ENCODE measurements around the gene FAM20B. TPM values are rescaled to one million over a fixed set of nuclear protein-coding genes. Genes with fewer than 3 reads are reported as not detected.
"Not testable (repeated sequence)": the region's sequence is repeated elsewhere in the genome, so short reads cannot be mapped to it uniquely, and the experiment has no call there.

The FAM20B gene
- total and polyA plus RNA-seq, 2 of the 13 experiments (the other 11 are each of a cell fraction or from before 2014, with no cell fraction given): 13.8 to 26.9 TPM

DNA sequence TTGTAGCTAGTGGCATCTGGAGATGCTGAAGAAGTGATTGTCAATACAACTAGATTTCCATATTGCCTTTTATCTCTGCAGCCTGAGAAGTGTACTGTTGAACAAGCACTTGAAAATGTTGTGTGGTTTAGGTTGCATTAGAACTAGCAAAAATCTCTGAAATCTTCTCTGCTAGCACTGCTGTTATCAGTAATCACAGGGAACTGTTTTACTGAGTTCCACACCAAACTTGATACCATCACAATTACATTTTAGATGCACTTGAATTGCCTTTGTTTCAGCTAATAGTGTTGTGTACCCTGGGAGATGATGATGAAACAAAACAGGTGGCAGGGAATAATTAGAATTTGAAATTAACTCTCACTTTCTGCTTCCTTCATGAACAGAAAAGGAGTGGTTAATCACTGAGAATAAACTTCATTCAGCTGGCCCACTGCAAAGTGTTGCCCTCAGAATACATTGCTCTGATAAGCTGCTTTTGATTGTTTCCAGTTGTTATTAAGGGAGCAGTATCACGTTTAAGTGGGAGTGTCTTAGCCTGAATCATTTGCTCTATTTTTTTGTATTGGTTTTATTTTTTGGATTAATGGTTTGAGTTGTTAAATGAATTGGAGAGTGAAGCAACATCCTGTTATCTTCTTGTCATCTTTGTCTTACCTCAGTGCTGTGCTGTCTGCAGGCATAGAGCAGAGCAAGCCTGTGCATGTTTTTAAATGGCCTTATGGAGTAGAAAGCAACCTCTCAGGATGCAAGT is 13.0 kb downstream of the FAM20B start:
- ATAC-seq: peak; percentile 55
- peak; percentile 32 for FAIRE-seq
- Histone ChIP-seq H3K4me2 (ENCODE audit: low read depth, low read length) (peak overlapping the region; percentile 26; the same call in 1 of the 2 replicates), H3K4me3 (replicated peaks in 1 of 3; ENCODE audit: insufficient read depth in 1 of 3, low read depth in 2 of 3, low read length in 3 of 3) (no peak overlapping the region), H3K9ac (ENCODE audit: insufficient read depth, low read depth, low read length) (no peak overlapping the region), H3K27me3 (ENCODE audit: control insufficient read depth in 1 of 2, insufficient read depth in 2 of 2, low read length in 2 of 2) (no peaks in the 10 kb centered on the region), H3K36me3 (replicated peaks in 1 of 2; ENCODE audit: control insufficient read depth in 1 of 2, insufficient read depth in 2 of 2, low read length in 2 of 2) (no peaks in the 10 kb centered on the region), H2AFZ (ENCODE audit: low read length) (no peak overlapping the region), H3K27ac (ENCODE audit: extremely low read length, insufficient read depth, low read length) (peak overlapping the region; percentile 43), H3K9me3 (ENCODE audit: low read length) (no peaks in the 10 kb centered on the region), H3K79me2 (ENCODE audit: insufficient read depth, low read length) (peaks cover 53% of the 10 kb centered on the region), H3K4me1 (ENCODE audit: insufficient read depth, low read length) (peaks cover 48% of the 10 kb centered on the region), H4K20me1 (ENCODE audit: insufficient read depth, low read length) (no peaks in the 10 kb centered on the region)
- BruUV-seq (replicated peaks): no TSS peak
- ChIA-PET POLR2A (no interaction called here), CTCF (ENCODE audit: low intra/inter-chr PET ratio, low total read pairs) (no interaction called here)
- no peak for DNase-seq (ENCODE audit: low spot score)
- WGBS (ENCODE audit: low lambda C conversion rate): 62% methylated on average over 1 of the region's 1 CpG
- intact Hi-C loops (cut with micrococcal nuclease; ENCODE audit: unreplicated experiment): no loop called here
- no peak for TF ChIP-seq SNAPC2 (CRISPR knock-in tag; IDR thresholded peaks at IDR 0.05)
- in situ Hi-C loops (cut with HindIII; ENCODE audit: extremely low pct_ligation_motif_present, low pct_unique_long_range_greater_than_20kb): no loop called here

DNA sequence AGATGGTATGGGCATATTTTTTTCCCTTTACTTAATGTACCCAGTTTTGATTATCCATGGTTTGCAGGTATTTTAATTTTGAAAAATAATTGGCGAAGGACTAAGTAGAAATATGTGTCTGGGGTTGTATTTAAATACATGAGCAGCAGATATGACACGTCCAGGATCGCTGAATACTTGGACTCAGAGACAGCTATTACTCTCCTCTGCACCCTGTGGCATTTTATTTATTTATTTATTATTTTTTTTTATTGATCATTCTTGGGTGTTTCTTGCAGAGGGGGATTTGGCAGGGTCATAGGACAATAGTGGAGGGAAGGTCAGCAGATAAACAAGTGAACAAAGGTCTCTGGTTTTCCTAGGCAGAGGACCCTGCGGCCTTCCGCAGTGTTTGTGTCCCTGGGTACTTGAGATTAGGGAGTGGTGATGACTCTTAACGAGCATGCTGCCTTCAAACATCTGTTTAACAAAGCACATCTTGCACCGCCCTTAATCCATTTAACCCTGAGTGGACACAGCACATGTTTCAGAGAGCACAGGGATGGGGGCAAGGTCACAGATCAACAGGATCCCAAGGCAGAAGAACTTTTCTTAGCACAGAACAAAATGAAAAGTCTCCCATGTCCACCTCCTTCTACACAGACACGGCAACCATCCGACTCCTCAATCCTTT is 13.9 kb downstream of the FAM20B start:
- FAIRE-seq; H3K36me3 ChIP-seq (replicated peaks in 1 of 2; ENCODE audit: control insufficient read depth in 1 of 2, insufficient read depth in 2 of 2, low read length in 2 of 2); H3K9me3 ChIP-seq (ENCODE audit: low read length); CTCF ChIA-PET (ENCODE audit: low intra/inter-chr PET ratio, low total read pairs); H3K4me2 ChIP-seq (ENCODE audit: low read depth, low read length); H3K9ac ChIP-seq (ENCODE audit: insufficient read depth, low read depth, low read length); H3K27me3 ChIP-seq (ENCODE audit: control insufficient read depth in 1 of 2, insufficient read depth in 2 of 2, low read length in 2 of 2); H3K4me3 ChIP-seq (replicated peaks in 1 of 3; ENCODE audit: insufficient read depth in 1 of 3, low read depth in 2 of 3, low read length in 3 of 3); in situ Hi-C loops (cut with HindIII; ENCODE audit: extremely low pct_ligation_motif_present, low pct_unique_long_range_greater_than_20kb); H4K20me1 ChIP-seq (ENCODE audit: insufficient read depth, low read length); BruUV-seq (replicated peaks); H2AFZ ChIP-seq (ENCODE audit: low read length); DNase-seq (ENCODE audit: low spot score); intact Hi-C loops (cut with micrococcal nuclease; ENCODE audit: unreplicated experiment); POLR2A ChIA-PET; TF ChIP-seq SOX13 (IDR thresholded peaks at IDR 0.05); FOXP1 (IDR thresholded peaks at IDR 0.05); SOX6 (IDR thresholded peaks at IDR 0.05); NR2F6 (CRISPR knock-in tag; IDR thresholded peaks at IDR 0.05): not testable (repeated sequence)
- peak overlapping the region; percentile 43 for H3K27ac ChIP-seq (ENCODE audit: extremely low read length, insufficient read depth, low read length)
- ATAC-seq: peak; percentile 72
- H3K4me1 ChIP-seq (ENCODE audit: insufficient read depth, low read length): peaks cover 45% of the 10 kb centered on the region
- TF ChIP-seq SOX13 (CRISPR knock-in tag; conservative IDR thresholded peaks at IDR 0.05 in 1 of 2, IDR thresholded peaks at IDR 0.05 in 1 of 2) (peak in 1 of 2 experiments; percentile 28; a peak in 1 of 4 replicates), SOX5 (CRISPR knock-in tag; IDR thresholded peaks at IDR 0.05; ENCODE audit: borderline replicate concordance) (0 out of 2 replicates have a peak, but pooled peaks have one; percentile 12), GATAD2A (CRISPR knock-in tag; IDR thresholded peaks at IDR 0.05) (0 out of 2 replicates have a peak, but pooled peaks have one; percentile 31), ZNF652 (CRISPR knock-in tag; IDR thresholded peaks at IDR 0.05; ENCODE audit: borderline replicate concordance, low read depth) (peak; percentile 65; the same call in 1 of the 2 replicates), FOXP1 (CRISPR knock-in tag; IDR thresholded peaks at IDR 0.05) (peak; percentile 9; the same call in 1 of the 2 replicates), BCL6 (CRISPR knock-in tag; IDR thresholded peaks at IDR 0.05) (0 out of 2 replicates have a peak, but pooled peaks have one; percentile 25), KAT7 (CRISPR knock-in tag; IDR thresholded peaks at IDR 0.05; ENCODE audit: borderline replicate concordance) (0 out of 2 replicates have a peak, but pooled peaks have one; percentile 32), SOX6 (CRISPR knock-in tag; IDR thresholded peaks at IDR 0.05) (peak; percentile 33), NR2F6 (IDR thresholded peaks at IDR 0.05) (0 out of 2 replicates have a peak, but pooled peaks have one; percentile 10)
- TF ChIP-seq, protein P1, sequence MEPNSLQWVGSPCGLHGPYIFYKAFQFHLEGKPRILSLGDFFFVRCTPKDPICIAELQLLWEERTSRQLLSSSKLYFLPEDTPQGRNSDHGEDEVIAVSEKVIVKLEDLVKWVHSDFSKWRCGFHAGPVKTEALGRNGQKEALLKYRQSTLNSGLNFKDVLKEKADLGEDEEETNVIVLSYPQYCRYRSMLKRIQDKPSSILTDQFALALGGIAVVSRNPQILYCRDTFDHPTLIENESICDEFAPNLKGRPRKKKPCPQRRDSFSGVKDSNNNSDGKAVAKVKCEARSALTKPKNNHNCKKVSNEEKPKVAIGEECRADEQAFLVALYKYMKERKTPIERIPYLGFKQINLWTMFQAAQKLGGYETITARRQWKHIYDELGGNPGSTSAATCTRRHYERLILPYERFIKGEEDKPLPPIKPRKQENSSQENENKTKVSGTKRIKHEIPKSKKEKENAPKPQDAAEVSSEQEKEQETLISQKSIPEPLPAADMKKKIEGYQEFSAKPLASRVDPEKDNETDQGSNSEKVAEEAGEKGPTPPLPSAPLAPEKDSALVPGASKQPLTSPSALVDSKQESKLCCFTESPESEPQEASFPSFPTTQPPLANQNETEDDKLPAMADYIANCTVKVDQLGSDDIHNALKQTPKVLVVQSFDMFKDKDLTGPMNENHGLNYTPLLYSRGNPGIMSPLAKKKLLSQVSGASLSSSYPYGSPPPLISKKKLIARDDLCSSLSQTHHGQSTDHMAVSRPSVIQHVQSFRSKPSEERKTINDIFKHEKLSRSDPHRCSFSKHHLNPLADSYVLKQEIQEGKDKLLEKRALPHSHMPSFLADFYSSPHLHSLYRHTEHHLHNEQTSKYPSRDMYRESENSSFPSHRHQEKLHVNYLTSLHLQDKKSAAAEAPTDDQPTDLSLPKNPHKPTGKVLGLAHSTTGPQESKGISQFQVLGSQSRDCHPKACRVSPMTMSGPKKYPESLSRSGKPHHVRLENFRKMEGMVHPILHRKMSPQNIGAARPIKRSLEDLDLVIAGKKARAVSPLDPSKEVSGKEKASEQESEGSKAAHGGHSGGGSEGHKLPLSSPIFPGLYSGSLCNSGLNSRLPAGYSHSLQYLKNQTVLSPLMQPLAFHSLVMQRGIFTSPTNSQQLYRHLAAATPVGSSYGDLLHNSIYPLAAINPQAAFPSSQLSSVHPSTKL (CRISPR knock-in tag; IDR thresholded peaks at IDR 0.05): peak; percentile 24; the same call in 1 of the 2 replicates
- peaks cover 47% of the 10 kb centered on the region for H3K79me2 ChIP-seq (ENCODE audit: insufficient read depth, low read length)
- WGBS (ENCODE audit: low lambda C conversion rate): 59% methylated on average over 6 of the region's 9 CpGs
